Panc1 (cell line): ENCODE data around the gene GDF3.

ENCODE experiments used
- CTCF ChIP-seq: fragments of 450-650 bp; IDR thresholded peaks from 2 replicates; pipeline ENCODE4 v1.5.1; 2017; ENCODE audit warnings: mild to moderate bottlenecking
- POLR2AphosphoS5 ChIP-seq: IDR thresholded peaks from 2 replicates; pipeline ENCODE4 v1.6.1; 2012; ENCODE audit warnings: mild to moderate bottlenecking, low read depth, low read length, moderate library complexity
- REST ChIP-seq, 2 experiments: IDR thresholded peaks; 2 replicates each; pipeline ENCODE4 v1.6.1; 2011 to 2012; ENCODE audit warnings: low read depth in 2 of 2, control low read depth in 1 of 2, low read length in 1 of 2, mild to moderate bottlenecking in 1 of 2, moderate library complexity in 1 of 2; ENCODE audit not compliant: insufficient read depth in 1 of 2

GRCh38 chr12:7695237-7695560, 376 bp downstream of the GDF3 start:
- TF ChIP-seq REST (IDR thresholded peaks at IDR 0.05; ENCODE audit: insufficient read depth in 1 of 2, low read depth in 2 of 2, low read length in 1 of 2): no peak
- no peak for TF ChIP-seq CTCF
- TF ChIP-seq POLR2AphosphoS5: no peak
